Stimulated activated CD4-positive, alpha-beta T cell treated with anti-CD3 and anti-CD28 coated beads, TNF-alpha, amount 100 ng/mL, for 1 hour (primary cell): Measurements from ENCODE around the gene APLP2.
"Not testable (repeated sequence)": the region's sequence is repeated elsewhere in the genome, so short reads cannot be mapped to it uniquely, and the experiment has no call there.

Experiments used
- DNase-seq, 3 donors: peaks; one replicate each; pipeline ENCODE4 v3.0.0-alpha.2; 2020; ENCODE audit warnings: low read depth in 3 of 3, low spot score in 1 of 3

The APLP2 gene

GRCh38 chr11:130167146-130167545 is 97.5 kb downstream of the APLP2 start:
- no peak for DNase-seq

DNA sequence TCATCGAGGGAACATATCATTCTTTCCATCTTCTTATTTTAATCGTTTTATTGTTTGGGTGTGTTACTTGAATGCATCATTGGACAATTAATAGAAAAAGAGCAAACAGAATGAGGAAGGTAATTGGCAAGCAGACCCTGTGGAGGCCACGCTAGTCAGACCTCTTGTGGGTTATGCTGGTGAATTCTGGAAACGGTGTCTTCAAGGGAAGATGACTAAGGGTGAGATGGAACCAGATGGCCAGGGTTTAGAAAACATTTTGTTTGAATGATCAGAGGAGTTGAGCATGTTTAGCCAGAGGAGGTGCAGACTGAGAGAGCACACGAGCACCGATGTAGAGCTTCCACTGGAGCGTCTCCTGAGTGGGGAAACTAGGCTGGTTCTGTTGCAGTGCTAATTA is 98.4 kb downstream of the APLP2 start:
- no peak for DNase-seq

DNA sequence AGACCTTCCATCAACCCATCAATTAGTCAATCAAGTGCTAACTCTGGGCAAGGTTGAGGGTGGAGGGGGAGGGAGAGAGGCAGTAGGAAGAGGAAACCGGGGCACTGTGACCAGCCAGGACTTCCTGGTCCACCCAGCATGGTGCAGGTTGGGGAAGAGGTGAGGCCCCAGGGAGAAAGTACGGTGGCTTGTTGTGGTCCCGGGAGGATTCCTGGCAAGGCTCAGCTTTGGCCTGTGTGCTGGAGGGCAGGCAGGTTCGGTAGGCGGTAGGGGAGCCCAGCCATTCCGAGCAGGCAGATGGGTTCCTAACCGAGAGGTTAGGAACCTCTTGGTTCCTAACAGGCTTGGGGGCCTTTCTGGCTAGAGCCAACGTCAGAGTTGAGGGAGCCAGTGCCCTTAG is 100.7 kb downstream of the APLP2 start:
- no peak for DNase-seq

DNA sequence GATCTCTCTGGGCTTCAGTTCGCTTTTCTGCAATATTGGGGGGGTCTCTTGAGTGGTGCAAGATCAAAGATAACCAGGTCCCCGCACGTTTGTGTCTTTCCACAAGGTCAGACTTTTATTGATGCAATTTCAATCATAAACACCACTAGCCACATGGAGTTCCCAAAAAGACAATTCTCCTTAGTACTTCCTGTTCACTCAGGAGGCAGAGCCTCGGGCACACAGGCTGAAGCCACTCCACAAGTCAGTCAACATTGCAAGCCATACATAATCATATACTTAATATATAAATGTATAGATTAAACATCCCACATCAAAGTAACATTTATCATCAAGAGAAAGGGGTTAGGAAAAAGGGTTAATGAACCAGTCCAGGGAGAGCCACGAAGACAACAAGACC is 101.8 kb downstream of the APLP2 start:
- DNase-seq, result no peak

DNA sequence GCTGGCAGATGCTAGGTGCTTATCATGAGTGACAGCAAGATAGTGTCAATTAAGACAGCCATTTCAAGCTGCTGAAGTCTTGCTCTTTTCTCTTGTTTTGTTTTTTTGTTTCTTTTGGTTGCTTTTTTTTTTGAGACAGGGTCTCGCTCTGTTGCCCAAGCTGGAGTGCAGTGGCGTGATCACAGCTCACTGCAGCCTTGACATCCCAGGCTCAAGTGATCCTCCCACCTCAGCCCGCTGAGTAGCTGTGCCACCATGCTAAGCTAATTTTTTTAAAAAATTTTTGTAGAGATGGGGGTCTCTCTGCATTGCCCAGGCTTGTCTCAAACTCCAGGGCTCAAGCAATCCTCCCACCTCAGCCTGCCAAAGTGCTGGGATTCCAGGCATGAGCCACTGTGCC is 102.3 kb downstream of the APLP2 start:
- not testable (repeated sequence) for DNase-seq

GRCh38 chr11:130174642-130175041 is 104.9 kb downstream of the APLP2 start:
- no peak for DNase-seq

- no peak for DNase-seq
Observed at GRCh38 chr11:130175898-130176297, 106.2 kb downstream of the APLP2 start.

- DNase-seq, result no peak
Observed at GRCh38 chr11:130177782-130178181, 108.1 kb downstream of the APLP2 start.

GRCh38 chr11:130178441-130179339 is 109.0 kb downstream of the APLP2 start:
- no peak for DNase-seq

GRCh38 chr11:130179396-130180306 is 110.0 kb downstream of the APLP2 start:
- no peak for DNase-seq

GRCh38 chr11:130180491-130180890 is 110.8 kb downstream of the APLP2 start:
- no peak for DNase-seq

DNA sequence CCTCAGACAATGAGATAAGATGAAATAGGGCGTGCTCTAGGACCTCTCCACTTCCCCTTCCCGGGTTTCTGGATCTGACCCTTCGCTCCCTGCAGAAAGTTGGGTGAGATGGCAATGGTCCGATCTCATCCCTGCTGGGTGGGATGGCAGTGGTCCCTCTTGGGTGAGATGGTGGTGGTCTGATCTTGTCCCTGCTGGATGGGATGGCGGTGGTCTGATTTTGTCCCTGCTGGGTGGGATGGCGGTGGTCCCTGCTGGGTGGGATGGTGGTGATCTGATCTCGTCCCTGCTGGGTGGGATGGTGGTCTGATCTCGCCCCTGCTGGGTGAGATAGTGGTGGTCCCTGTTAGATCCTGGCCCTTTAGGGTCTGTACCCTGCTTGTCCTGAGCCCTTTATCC is 111.2 kb downstream of the APLP2 start:
- DNase-seq, result no peak

- no peak for DNase-seq
Observed at GRCh38 chr11:130181295-130182272, 111.9 kb downstream of the APLP2 start.

- no peak for DNase-seq
Observed at GRCh38 chr11:130183878-130184610, 114.3 kb downstream of the APLP2 start.

DNA sequence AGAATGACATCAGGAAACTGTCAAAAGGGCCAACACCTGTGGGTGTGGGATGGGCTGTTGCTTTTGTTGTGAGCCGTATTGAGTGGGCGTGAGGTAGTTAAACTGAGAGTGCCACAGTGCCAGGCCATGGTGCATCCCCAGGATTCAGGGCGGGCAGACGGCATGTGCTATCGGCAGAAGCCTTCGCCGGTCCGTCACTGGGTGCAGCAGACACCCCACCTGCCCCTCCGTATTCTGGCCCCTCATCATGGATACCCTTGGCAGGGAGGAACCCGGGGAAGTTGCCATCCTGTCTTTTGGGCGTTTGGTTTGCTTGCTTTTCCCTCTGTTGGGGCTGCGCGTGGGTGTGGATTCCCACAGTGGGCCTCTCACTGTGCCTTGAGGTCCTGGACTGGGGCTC is 117.4 kb downstream of the APLP2 start:
- no peak for DNase-seq

DNA sequence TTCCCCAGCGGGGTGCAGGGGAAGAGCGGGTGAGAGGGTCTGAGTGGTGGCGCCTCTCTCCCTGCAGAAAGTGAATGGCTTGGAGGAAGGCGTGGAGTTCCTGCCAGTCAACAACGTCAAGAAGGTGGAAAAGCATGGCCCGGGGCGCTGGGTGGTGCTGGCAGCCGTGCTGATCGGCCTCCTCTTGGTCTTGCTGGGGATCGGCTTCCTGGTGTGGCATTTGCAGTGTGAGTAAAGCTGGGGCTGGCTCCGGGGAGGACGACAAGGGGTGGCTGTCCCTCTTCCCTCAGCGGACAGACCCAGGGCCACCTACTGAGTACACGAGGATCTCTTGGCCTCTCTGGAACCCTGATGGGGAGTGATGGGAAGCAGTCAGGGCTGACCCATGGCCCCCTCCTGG is 118.4 kb downstream of the APLP2 start:
- DNase-seq, result no peak

DNA sequence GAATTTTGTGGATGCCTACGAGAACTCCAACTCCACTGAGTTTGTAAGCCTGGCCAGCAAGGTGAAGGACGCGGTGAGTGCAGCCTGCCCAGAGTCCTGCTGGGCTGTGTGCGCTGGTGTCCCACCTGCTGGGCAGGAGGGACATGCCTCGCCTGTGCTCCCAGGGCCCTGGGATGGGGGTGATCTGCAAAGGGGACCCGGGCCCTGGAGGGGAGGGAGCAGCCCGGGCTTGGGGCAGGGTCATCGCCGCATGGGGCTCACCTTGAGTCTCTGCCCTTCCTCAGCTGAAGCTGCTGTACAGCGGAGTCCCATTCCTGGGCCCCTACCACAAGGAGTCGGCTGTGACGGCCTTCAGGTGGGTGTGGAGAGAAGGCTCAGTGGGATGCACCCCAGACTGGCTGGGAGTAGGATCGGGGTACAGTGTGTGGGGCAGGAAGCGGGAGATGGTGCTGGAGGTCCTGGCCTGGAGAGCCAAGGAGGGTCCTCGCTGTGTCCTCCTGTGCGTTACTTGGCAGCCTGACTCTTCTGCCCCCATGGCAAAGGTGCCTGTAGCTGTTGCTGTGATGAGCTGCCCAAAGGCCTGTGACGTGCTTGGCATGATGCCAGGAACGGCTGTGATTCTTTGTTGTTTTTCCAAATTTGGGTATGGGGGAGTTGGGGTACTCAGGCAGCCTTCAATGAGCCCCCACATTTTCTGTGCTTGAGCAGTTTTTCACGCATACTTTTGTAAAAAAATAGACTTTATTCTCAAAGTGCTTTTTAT is 119.1 kb downstream of the APLP2 start:
- DNase-seq, result no peak

GRCh38 chr11:130189492-130190210 is 120.0 kb downstream of the APLP2 start:
- no peak for DNase-seq

GRCh38 chr11:130190371-130190881 is 120.7 kb downstream of the APLP2 start:
- no peak for DNase-seq
